Stimulated activated CD4-positive, alpha-beta T cell treated with anti-CD3 and anti-CD28 coated beads, Interleukin-1b, Interleukin-23, amount 100 ng/mL, for 24 hours (primary cell): ENCODE results near the gene RGS8.

Experiments used
- DNase-seq, 4 experiments: peaks; one replicate each; pipeline ENCODE4 v3.0.0-alpha.2; 2020; ENCODE audit warnings: low read depth in 4 of 4, low spot score in 1 of 4

RGS8 gene

DNA sequence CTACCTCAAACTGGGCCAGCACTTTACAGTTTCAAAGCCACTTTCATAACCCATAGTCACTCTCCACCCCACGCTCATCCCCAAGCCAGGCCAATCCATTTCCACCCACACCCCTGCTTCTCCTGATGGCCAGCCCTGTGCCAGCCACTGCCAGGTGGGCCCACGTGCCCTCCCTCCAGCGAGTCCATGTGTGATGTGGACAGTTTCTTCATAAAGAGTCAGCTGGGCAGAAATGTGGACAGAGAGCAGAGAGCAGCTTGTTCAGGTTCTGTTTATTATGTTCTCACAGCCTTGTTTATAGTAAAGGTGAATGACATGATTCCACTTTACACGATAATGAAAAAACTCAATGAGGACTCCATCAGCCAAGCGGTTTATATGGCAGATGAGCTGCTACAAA is 42.8 kb downstream of the RGS8 start:
- DNase-seq: no peak

DNA sequence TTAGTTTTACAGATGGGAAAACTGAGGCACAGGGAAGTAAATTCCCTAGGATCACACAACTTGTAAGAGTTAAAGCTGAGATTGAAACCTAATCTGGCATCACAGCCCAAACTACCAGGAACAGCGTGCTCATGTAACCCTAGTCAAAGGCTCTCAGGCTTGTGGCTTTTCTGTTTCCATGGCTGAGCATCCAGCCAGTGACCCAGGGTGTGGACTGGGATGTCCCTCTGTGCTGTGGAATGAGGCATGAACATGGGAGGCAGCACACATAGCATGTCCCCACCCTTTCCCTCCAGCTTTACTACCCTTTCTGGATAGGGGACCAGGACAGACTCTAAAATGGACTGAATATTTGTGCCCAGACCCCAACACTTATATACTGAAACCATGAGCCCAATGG is 45.1 kb downstream of the RGS8 start:
- no peak for DNase-seq

DNA sequence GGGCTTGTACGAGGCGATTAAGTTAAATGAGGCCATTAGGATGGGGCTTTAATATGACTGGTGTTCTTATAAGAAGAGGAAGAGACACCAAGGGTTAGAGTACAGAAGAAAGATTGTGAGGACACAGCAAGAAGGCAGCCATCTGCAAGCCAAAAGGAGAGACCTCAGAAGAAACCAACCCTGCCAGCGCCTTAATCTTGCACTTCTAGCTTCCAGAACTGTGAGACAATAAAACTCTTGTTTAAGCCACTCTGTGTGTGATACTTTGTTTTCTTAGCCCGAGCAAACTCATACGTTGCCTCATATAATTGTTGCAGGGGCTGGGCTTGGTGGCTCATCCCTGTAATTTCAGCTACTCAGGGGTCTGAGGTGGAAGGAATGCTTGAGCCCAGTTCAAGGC is 46.6 kb downstream of the RGS8 start:
- DNase-seq: no peak

DNA sequence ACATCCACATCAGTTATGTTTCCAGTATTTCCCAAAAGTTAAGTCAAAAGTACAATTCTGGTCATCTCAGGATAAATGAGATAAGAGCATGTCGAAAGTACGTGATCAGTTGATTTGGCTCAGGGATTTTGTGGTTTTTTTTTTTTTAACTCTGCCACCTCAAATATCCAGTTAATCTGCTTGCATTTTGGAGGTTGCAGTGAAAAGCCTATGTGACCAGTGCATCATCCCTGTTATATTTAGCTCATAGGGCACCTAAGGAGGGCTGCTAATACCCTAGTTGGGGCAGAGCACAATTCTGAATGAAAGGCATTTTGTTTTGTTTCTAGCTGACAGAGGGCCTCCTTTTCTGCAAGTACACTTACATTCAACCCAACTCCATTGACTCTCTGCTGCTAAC is 48.5 kb downstream of the RGS8 start:
- DNase-seq: no peak
